Nephron (organoid): ENCODE results near the gene ZNF200.

Source experiments
- H3K27ac Mint-ChIP-seq, 3 experiments: 2 replicates each; pipeline ENCODE4 v1.8.0; 2020; ENCODE audit warnings: mixed read lengths in 3 of 3, mild to moderate bottlenecking in 2 of 3, moderate library complexity in 1 of 3
- H3K27me3 Mint-ChIP-seq: 2 replicates; pipeline ENCODE4 v1.8.0; 2021; ENCODE audit warnings: low read depth, mild to moderate bottlenecking, moderate library complexity, mixed read lengths
- H3K36me3 Mint-ChIP-seq: 2 replicates; pipeline ENCODE4 v1.8.0; 2020; ENCODE audit warnings: low read depth, mixed read lengths
- H3K4me1 Mint-ChIP-seq: 2 replicates; pipeline ENCODE4 v1.8.0; 2020; ENCODE audit warnings: mixed read lengths
- H3K4me3 Mint-ChIP-seq, 3 experiments: 2 replicates each; pipeline ENCODE4 v1.8.0; 2020; ENCODE audit warnings: mild to moderate bottlenecking in 3 of 3, mixed read lengths in 3 of 3, moderate library complexity in 2 of 3
- H3K9me3 Mint-ChIP-seq: 2 replicates; pipeline ENCODE4 v1.8.0; 2020; ENCODE audit warnings: mixed read lengths
- TF ChIP-seq, protein P1 (sequence below), 3 experiments: fragments of 200-600 bp; sonication (generic); IDR thresholded peaks; one replicate each; pipeline ENCODE4 v1.5.0; 2021; ENCODE audit warnings: antibody characterized with exemption in 3 of 3; ENCODE audit not compliant: unreplicated experiment in 3 of 3

The ZNF200 gene

DNA sequence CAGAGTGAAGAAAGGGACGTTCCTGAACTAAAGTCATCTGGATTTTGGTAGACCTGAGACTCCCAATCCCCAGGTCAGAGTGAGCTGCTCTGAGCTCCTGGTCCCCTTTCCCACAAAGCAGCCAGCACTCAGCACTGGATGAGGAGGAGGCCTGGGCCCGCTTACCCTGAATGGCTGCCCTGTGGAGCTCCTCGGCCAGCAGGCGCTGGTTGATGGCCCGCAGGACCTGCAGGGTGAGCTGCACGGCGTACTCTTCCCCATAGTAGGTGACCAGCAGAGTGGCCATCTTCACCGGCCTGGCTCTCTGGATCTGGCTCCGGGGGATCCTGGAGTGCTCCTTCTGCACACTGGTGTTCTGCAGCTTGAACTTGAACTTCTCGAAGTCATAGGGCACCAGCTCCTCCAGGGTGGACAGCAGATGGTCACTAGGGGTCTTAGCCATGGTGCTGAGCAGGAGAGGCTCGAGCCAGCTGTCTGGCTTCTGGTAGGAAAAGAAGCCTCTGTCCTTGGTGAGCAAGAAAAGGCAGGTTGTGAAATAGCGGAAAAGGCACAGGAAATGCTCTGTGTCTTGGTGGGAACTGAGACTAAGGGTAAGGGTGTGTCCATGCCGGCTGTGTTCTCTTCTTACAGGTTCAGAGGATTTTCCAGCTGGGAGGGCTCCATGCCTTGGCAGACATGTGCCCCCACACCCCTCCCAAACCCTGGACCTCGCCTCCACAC lies 21.3 kb upstream of the ZNF200 start, which contains the start of gene MEFV:
TSS of gene MEFV (minus strand) at position 488 of the 720 bp plus-strand sequence. CDS start at position 442, 46 bp downstream.
- no peak within 1 kb of the TSS for H3K27ac Mint-ChIP-seq
- H3K36me3 Mint-ChIP-seq: no peaks in the 10 kb centered on the region
- no peaks in the 10 kb centered on the region for H3K9me3 Mint-ChIP-seq
- H3K4me1 Mint-ChIP-seq: no peaks in the 10 kb centered on the region
- H3K4me3 Mint-ChIP-seq: no peak within 1 kb of the TSS
- TF ChIP-seq, protein P1, sequence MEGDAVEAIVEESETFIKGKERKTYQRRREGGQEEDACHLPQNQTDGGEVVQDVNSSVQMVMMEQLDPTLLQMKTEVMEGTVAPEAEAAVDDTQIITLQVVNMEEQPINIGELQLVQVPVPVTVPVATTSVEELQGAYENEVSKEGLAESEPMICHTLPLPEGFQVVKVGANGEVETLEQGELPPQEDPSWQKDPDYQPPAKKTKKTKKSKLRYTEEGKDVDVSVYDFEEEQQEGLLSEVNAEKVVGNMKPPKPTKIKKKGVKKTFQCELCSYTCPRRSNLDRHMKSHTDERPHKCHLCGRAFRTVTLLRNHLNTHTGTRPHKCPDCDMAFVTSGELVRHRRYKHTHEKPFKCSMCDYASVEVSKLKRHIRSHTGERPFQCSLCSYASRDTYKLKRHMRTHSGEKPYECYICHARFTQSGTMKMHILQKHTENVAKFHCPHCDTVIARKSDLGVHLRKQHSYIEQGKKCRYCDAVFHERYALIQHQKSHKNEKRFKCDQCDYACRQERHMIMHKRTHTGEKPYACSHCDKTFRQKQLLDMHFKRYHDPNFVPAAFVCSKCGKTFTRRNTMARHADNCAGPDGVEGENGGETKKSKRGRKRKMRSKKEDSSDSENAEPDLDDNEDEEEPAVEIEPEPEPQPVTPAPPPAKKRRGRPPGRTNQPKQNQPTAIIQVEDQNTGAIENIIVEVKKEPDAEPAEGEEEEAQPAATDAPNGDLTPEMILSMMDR (IDR thresholded peaks at IDR 0.05; ENCODE audit: unreplicated experiment in 3 of 3): no peak
- peaks cover 15% of the 10 kb centered on the region for H3K27me3 Mint-ChIP-seq

DNA sequence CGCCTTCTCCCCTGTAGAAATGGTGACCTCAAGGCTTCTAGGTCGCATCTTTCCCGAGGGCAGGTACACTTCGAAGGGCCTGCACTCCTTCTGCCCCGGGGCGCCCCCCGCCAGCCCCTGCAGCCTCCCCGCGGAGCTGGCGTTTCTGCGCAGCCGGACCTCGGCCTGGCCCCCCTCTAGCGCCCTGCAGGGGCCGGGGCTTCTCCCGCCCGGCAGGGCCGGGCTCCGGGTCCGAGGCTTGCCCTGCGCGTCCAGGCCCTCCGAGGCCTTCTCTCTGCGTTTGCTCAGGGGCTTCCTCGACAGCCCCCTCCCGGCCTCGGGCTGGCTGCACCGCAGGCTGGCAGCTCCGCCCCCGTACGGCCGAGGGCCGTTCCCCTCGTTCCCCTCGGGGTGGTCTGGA lies 19.4 kb upstream of the ZNF200 start:
- H3K36me3 Mint-ChIP-seq: no peaks in the 10 kb centered on the region
- no peaks in the 10 kb centered on the region for H3K4me1 Mint-ChIP-seq
- no peak overlapping the region for H3K27ac Mint-ChIP-seq
- H3K4me3 Mint-ChIP-seq: no peak overlapping the region
- H3K27me3 Mint-ChIP-seq: peaks cover 18% of the 10 kb centered on the region
- peaks cover 2% of the 10 kb centered on the region for H3K9me3 Mint-ChIP-seq
- TF ChIP-seq, protein P1 (IDR thresholded peaks at IDR 0.05; ENCODE audit: unreplicated experiment in 3 of 3): no peak

DNA sequence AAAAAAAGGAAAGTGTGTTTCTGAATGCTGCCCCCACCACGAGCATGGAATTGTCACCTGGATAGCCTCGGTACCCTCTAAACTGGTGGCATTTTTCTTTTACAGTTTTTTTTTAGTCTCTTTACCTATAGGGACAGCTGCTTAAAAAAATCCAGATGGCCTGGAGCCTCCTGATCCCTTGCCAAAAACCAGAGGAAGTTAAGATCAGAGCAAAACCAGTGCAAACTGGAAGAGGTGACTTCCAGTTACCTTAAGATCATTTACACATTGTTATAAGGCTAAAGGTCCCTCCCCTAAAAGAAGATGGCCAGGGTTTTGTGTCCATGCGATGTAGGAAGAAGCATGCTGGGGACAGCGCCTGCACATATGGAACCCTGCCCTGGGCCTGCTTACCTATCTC lies 18.0 kb upstream of the ZNF200 start:
- Mint-ChIP-seq H3K36me3 (no peaks in the 10 kb centered on the region), H3K4me3 (no peak overlapping the region), H3K4me1 (no peaks in the 10 kb centered on the region), H3K27me3 (peaks cover 10% of the 10 kb centered on the region), H3K9me3 (peaks cover 2% of the 10 kb centered on the region), H3K27ac (no peak overlapping the region)
- TF ChIP-seq, protein P1 (IDR thresholded peaks at IDR 0.05; ENCODE audit: unreplicated experiment in 3 of 3): no peak

DNA sequence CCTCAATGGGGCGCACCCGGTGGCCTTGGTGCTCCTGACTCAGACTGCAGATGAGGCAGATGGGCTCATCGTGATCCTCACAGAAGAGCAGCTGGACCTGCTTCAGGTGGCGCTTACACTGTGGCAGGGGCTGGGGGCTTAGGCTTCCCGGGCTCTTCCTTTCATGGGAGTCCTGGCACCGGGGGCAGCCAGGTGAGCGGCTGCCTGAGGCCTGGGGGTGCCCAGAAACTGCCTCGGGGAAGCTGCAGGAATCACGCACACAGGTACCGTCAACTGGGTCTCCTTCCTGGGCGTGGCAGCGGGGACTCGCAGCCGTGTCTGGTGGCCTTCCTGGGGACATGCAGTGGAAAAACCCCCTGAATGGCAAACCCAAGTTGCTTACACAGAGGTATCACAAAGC lies 14.5 kb upstream of the ZNF200 start:
- TF ChIP-seq, protein P1 (IDR thresholded peaks at IDR 0.05; ENCODE audit: unreplicated experiment in 3 of 3): no peak
- H3K36me3 Mint-ChIP-seq: no peaks in the 10 kb centered on the region
- H3K4me1 Mint-ChIP-seq: no peaks in the 10 kb centered on the region
- H3K27me3 Mint-ChIP-seq: peaks cover 22% of the 10 kb centered on the region
- peaks cover 2% of the 10 kb centered on the region for H3K9me3 Mint-ChIP-seq
- H3K4me3 Mint-ChIP-seq: no peak overlapping the region
- no peak overlapping the region for H3K27ac Mint-ChIP-seq

DNA sequence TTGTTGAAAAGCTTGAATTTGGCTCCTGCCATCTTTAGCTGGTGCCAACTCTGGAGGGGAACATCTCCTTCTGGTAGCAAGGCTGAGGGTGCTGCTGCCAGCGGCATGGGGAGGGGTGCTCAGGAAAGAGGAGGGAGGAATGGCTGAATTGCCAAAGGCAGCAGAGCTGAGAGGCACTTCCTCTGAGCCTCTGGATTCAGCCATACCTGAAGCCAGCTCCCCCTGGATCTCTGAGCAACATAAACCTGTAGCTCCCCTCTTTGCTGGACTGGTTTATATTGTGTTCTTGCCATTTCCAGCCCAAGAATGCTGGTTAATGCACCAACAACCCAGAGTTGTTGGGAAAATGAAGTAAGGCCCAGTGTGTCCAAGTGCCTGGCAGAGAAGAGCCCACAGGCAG lies 14.1 kb upstream of the ZNF200 start:
- H3K4me3 Mint-ChIP-seq: no peak overlapping the region

More for the DNA sequence above, 14.1 kb upstream of the ZNF200 start:
- Mint-ChIP-seq H3K9me3 (peaks cover 2% of the 10 kb centered on the region), H3K27me3 (peaks cover 25% of the 10 kb centered on the region), H3K36me3 (no peaks in the 10 kb centered on the region), H3K4me1 (no peaks in the 10 kb centered on the region), H3K27ac (no peak overlapping the region)
- TF ChIP-seq, protein P1 (IDR thresholded peaks at IDR 0.05; ENCODE audit: unreplicated experiment in 3 of 3): no peak
